Esophagus squamous epithelium (tissue), 5 donors: ENCODE results near the gene ABCF1. TPM values are rescaled to one million over a fixed set of nuclear protein-coding genes. Genes with fewer than 3 reads are reported as not detected.

ENCODE experiments used
- DNase-seq: peaks from one replicate; lab custom pipeline; 2025; lab: John Stamatoyannopoulos, UW
- H3K27ac ChIP-seq, 4 donors: fragments of 200-600 bp; sonication (generic); one replicate each; pipeline ENCODE4 v1.5.1; 2016 to 2019; ENCODE audit warnings: mild to moderate bottlenecking in 1 of 4
- H3K27me3 ChIP-seq, 4 donors: fragments of 200-600 bp; sonication (generic); 1 replicate in 3 of 4; 2 replicates in 1 of 4; pipeline versions ENCODE4 v1.5.1 to v1.6.0; 2017 to 2021; ENCODE audit warnings: antibody characterized with exemption in 1 of 4
- H3K36me3 ChIP-seq, 3 donors: fragments of 200-600 bp; sonication (generic); one replicate each; pipeline ENCODE4 v1.5.1; 2016 to 2019
- H3K4me1 ChIP-seq, 3 donors: fragments of 200-600 bp; sonication (generic); one replicate each; pipeline ENCODE4 v1.5.1; 2017 to 2019
- H3K4me3 ChIP-seq, 4 donors: fragments of 200-600 bp; sonication (generic); 1 replicate in 3 of 4; 2 replicates in 1 of 4; pipeline ENCODE4 v1.5.1; 2016 to 2019; ENCODE audit warnings: mild to moderate bottlenecking in 2 of 4, moderate library complexity in 1 of 4
- H3K9me3 ChIP-seq, 3 donors: fragments of 200-600 bp; sonication (generic); one replicate each; pipeline ENCODE4 v1.5.1; 2016 to 2019
- POLR2A ChIP-seq, 4 donors: fragments of 450-650 bp; IDR thresholded peaks; one replicate each; pipeline ENCODE4 v1.6.1; 2017; ENCODE audit warnings: antibody characterized with exemption in 4 of 4, mild to moderate bottlenecking in 4 of 4, moderate library complexity in 3 of 4
- WGBS, 2 donors: methylation state at CpG; one replicate each; pipeline ENCODE4 v1.1.5; 2018; 5-methylcytosine and 5-hydroxymethylcytosine counted together
- intact Hi-C: fragments of 100-400 bp; cut with DNase I; formaldehyde crosslinking; loops from one replicate; pipeline ENCODE4 v1.15.0; 2022
- total RNA-seq, 4 donors: library from RNA; depleted of rRNA; stranded (reverse); fragments of >200 nt; gene quantifications; one replicate each; pipeline ENCODE4 v1.1.0, GENCODE V29; 2016
- TF ChIP-seq, protein P1 (sequence below), 6 experiments: fragments of 450-650 bp in 4 of 6; fragments of 200-600 bp in 2 of 6; sonication (generic) in 2 of 6; IDR thresholded peaks; one replicate each; pipeline ENCODE4 v1.5.1; 2016 to 2019; ENCODE audit warnings: antibody characterized with exemption in 6 of 6, mild to moderate bottlenecking in 4 of 6, moderate library complexity in 4 of 6
- donor health status: DM: yes; HTN: yes; CAD: no.

Gene ABCF1
- total RNA-seq, 4 donors from 2014 or later = 31.0 to 42.3 (median 36.0) TPM

DNA sequence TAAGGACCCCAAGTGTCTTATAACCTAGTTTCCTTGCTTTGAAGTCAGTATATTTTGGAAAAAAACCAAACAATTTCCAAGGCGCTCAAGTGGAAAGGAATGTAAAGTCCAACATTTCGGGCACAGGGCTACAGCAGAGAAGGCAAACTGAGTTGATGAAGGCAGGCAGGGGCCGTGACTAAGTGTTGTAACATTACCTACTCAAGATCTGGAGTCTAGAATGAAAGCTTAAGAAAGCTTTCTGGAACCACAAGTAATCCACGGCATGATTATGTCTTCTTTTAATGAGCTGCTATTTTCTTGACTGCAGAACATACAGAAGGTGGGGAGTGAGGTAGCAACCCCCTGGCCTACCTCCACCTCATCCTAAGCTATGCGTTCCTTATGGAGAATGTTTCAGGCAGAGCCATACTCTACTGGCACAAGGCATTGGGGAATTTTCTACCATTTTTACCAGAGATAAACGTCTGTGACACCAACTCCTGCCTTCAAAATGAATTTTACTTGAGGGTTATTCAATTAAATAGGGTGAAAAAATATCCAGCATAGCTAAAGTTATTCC is 41.5 kb downstream of the ABCF1 start:
- WGBS, 2 donors = 35 to 42% methylated on average over 6 of the region's 6 CpGs
- Histone ChIP-seq H3K9me3 (no peaks in the 10 kb centered on the region), H3K27ac (peak overlapping the region; percentile 16 to 97 (median 70)), H3K27me3 (no peaks in the 10 kb centered on the region), H3K36me3 (peaks cover 0 to 39% (median 16%) of the 10 kb centered on the region in 3 donors), H3K4me3 (no peak overlapping the region), H3K4me1 (peaks cover 0 to 61% (median 22%) of the 10 kb centered on the region in 3 donors)
- intact Hi-C loops = no loop called here
- peak in 1 of 4 donors; percentile 8 for TF ChIP-seq POLR2A (IDR thresholded peaks at IDR 0.05)
- TF ChIP-seq, protein P1, sequence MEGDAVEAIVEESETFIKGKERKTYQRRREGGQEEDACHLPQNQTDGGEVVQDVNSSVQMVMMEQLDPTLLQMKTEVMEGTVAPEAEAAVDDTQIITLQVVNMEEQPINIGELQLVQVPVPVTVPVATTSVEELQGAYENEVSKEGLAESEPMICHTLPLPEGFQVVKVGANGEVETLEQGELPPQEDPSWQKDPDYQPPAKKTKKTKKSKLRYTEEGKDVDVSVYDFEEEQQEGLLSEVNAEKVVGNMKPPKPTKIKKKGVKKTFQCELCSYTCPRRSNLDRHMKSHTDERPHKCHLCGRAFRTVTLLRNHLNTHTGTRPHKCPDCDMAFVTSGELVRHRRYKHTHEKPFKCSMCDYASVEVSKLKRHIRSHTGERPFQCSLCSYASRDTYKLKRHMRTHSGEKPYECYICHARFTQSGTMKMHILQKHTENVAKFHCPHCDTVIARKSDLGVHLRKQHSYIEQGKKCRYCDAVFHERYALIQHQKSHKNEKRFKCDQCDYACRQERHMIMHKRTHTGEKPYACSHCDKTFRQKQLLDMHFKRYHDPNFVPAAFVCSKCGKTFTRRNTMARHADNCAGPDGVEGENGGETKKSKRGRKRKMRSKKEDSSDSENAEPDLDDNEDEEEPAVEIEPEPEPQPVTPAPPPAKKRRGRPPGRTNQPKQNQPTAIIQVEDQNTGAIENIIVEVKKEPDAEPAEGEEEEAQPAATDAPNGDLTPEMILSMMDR (IDR thresholded peaks at IDR 0.05) = no peak
- no peak for DNase-seq

DNA sequence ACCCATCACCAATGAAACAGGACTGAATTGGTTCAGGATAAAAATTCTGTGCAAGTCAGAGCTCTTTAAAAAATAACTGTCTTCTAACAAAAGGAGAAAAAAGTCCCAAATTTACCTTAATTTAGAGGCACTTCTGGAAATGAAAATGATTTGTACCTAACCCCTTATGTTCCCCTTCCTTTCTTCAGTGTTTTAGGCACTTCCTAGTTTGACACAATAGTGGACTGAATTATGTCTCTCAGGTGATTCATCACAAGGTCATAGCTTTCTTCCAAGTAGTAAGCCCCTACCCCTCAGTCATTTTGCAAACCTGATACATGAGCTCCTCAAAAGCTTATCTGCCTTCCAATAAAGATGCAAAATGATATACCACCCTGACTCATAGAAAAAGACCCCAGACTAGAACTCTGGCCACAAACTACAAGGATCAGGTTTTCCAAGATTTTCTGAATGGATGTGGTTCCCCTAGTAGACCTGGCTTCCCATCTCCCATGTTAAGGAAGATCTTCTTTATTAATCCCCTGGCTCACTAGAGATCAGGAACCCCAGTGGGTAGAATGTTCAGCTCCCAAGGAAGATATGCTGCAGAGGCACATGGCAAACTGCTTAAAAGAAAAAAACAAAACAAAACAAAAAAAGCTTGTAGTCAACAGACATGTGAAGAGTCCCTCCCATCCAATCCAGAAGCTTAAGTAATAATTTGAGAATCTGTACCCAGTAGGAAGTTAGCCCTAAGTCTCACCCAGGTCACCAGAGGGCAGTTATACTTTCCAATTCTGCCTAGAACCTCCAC is 42.2 kb downstream of the ABCF1 start:
- Histone ChIP-seq H3K4me3 (peak overlapping the region in 2 of 4 donors; percentile 61 to 92), H3K9me3 (no peaks in the 10 kb centered on the region), H3K27ac (peak overlapping the region; percentile 45 to 98 (median 96)), H3K36me3 (peaks cover 0 to 33% (median 10%) of the 10 kb centered on the region in 3 donors), H3K27me3 (no peaks in the 10 kb centered on the region), H3K4me1 (peaks cover 3 to 66% (median 24%) of the 10 kb centered on the region in 3 donors)
- no peak for DNase-seq
- intact Hi-C loops = no loop called here
- TF ChIP-seq POLR2A (IDR thresholded peaks at IDR 0.05) = peak in 1 of 4 donors; percentile 11
- TF ChIP-seq, protein P1 (IDR thresholded peaks at IDR 0.05) = no peak

DNA sequence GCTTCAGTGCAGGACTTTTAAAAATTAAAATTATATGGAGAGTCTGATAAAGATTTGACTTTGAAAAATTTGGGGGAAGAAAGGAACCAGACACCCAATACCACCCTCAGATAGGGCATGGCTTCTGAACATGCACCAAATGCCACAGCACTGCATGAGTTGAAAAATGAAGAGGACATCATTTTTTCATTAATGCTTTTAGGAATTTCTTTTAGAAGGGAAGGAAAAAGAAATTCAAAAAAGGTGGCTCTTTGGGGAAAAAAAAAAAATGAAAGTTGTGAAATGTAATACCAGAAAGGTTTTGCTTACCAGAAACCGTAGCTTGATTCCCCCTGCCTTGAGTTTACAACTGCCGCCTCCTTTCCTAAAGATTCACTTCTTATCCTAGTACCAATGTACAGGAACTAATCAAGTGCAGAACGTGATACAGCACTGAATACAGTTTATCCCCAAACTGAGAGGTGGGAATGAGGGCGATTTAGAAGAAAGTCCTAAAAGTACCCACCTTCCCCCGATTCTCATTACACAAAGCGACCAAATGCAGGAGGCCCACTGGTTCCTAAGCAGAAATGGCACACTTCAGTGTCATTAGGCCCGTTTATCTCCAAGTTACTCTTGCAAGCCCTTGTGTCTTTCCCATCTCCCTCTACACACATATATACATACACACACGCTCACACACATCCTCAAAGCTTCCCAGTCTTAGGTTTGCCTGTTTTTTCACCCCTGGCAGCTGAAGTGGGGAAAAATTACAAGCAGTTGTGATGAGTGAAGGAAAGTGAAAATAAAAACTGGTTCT is 43.0 kb downstream of the ABCF1 start:
- peak overlapping the region; percentile 84 to 98 (median 96) for H3K27ac ChIP-seq
- intact Hi-C loops = no loop called here
- no peaks in the 10 kb centered on the region for H3K27me3 ChIP-seq
- H3K4me1 ChIP-seq = peaks cover 6 to 68% (median 30%) of the 10 kb centered on the region in 3 donors
- H3K36me3 ChIP-seq = peaks cover 0 to 26% (median 3%) of the 10 kb centered on the region in 3 donors
- WGBS, 2 donors = 20 to 23% methylated on average over 8 of the region's 8 CpGs
- TF ChIP-seq POLR2A (IDR thresholded peaks at IDR 0.05) = no peak
- TF ChIP-seq, protein P1 (IDR thresholded peaks at IDR 0.05) = no peak
- no peak for DNase-seq
- H3K9me3 ChIP-seq = no peaks in the 10 kb centered on the region
- H3K4me3 ChIP-seq = peak overlapping the region; percentile 7 to 92 (median 62)

DNA sequence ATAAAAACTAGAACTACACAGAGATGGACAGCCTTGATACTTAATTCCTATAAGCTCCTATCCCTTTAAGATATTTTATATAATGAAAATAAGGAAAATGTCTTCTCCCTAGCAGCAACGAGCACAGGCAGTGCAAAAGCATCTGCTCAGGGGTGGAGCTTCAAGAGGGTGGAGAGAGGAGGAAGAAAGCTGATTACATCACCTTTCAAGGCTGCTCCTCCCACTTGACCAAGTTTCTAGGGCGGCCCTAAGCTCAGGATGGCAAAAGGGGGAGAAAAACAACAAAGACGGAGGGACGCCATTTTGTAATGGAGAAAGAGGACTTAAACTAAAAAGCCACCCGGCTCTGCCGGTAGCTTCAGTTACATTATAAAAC is 43.6 kb downstream of the ABCF1 start:
- peaks cover 0 to 26% (median 5%) of the 10 kb centered on the region in 3 donors for H3K36me3 ChIP-seq
- no peaks in the 10 kb centered on the region for H3K27me3 ChIP-seq
- peaks cover 6 to 67% (median 30%) of the 10 kb centered on the region in 3 donors for H3K4me1 ChIP-seq
- no peaks in the 10 kb centered on the region for H3K9me3 ChIP-seq
- WGBS, 2 donors = 0% methylated on average over 6 of the region's 6 CpGs
- intact Hi-C loops = no loop called here
- TF ChIP-seq POLR2A (IDR thresholded peaks at IDR 0.05) = peak in 2 of 4 donors; percentile 83 to 89
- TF ChIP-seq, protein P1 (IDR thresholded peaks at IDR 0.05) = no peak
- peak overlapping the region; percentile 61 to 92 (median 74) for H3K4me3 ChIP-seq
- peak overlapping the region; percentile 84 to 98 (median 96) for H3K27ac ChIP-seq
- DNase-seq = peak; percentile 64
